Right lobe of liver (tissue), 6 donors: ENCODE data around the gene MRPL36. TPM values are rescaled to one million over a fixed set of nuclear protein-coding genes. Genes with fewer than 3 reads are reported as not detected.
"Not testable (repeated sequence)": the region's sequence is repeated elsewhere in the genome, so short reads cannot be mapped to it uniquely, and the experiment has no call there.

Experiments
- ATAC-seq, 4 donors: fragments of 200-7000 bp; cut with Tn5 transposase; one replicate each; pipeline ENCODE4 v1.9.1; 2020; ENCODE audit warnings: mild to moderate bottlenecking in 4 of 4, moderate library complexity in 4 of 4
- DNase-seq, 3 donors: peaks; one replicate each; pipeline ENCODE4 v3.0.0-alpha.2; 2020
- H3K27ac ChIP-seq, 3 donors: fragments of 200-600 bp; one replicate each; pipeline ENCODE4 v1.8.0; 2022
- H3K27me3 ChIP-seq, 2 donors: fragments of 200-600 bp; one replicate each; pipeline ENCODE4 v1.8.0; 2022
- H3K36me3 ChIP-seq, 4 donors: fragments of 200-600 bp; sonication (generic) in 1 of 4; one replicate each; pipeline versions ENCODE4 v1.5.1 to v1.8.0; 2017 to 2022; ENCODE audit warnings: control low read depth in 1 of 4
- H3K4me1 ChIP-seq, 4 donors: fragments of 200-600 bp; sonication (generic) in 1 of 4; one replicate each; pipeline versions ENCODE4 v1.5.1 to v1.8.0; 2017 to 2022; ENCODE audit warnings: control low read depth in 1 of 4
- H3K4me3 ChIP-seq, 3 donors: fragments of 200-600 bp; one replicate each; pipeline ENCODE4 v1.8.0; 2022
- H3K9me3 ChIP-seq, 4 donors: fragments of 200-600 bp; sonication (generic) in 1 of 4; one replicate each; pipeline versions ENCODE4 v1.5.1 to v1.8.0; 2017 to 2022; ENCODE audit warnings: control low read depth in 1 of 4
- CTCF ChIP-seq, 4 donors: fragments of 200-600 bp in 3 of 4; fragments of 450-650 bp in 1 of 4; IDR thresholded peaks; one replicate each; pipeline versions ENCODE4 v1.5.1 to v1.8.0; 2016 to 2022; ENCODE audit warnings: antibody characterized with exemption in 4 of 4, mild to moderate bottlenecking in 2 of 4
- POLR2A ChIP-seq: fragments of 450-650 bp; IDR thresholded peaks from one replicate; pipeline ENCODE4 v1.6.1; 2017; ENCODE audit warnings: antibody characterized with exemption, mild to moderate bottlenecking
- WGBS: methylation state at CpG from one replicate; pipeline ENCODE4 v1.1.6; 2018; ENCODE audit warnings: low coverage, low lambda C conversion rate; ENCODE audit not compliant: insufficient coverage; ENCODE audit errors: missing lambda C conversion rate; 5-methylcytosine and 5-hydroxymethylcytosine counted together
- intact Hi-C, 2 donors: fragments of 100-400 bp; cut with DNase I; formaldehyde crosslinking; loops; one replicate each; pipeline versions ENCODE4 v1.11.2 to v1.14.1; 2022
- total RNA-seq, 6 experiments: library from RNA; depleted of rRNA in 2 of 6; stranded (reverse); fragments of >200 nt in 2 of 6; fragmentation: NEBNext Ultra II Directional in 3 of 6; extraction: Animal tissue kit (Norgen Biotek cat#: 25700) in 3 of 6; gene quantifications; one replicate each; pipeline versions ENCODE4 v1.1.0 to v1.2.4, GENCODE V29; 2016 to 2023
- donor health status: DM: no; HTN: yes; CAD: no.
- donor health status: DM: no; HTN: no; CAD: no.
- donor health status: DM: no; HTN: no; CAD: no.
- donor health status: DM: no; HTN: yes; CAD: no.
- donor health status: DM: no; HTN: yes; CAD: no.

MRPL36 gene
- total RNA-seq, 6 experiments from 2014 or later, result 30.7 to 40.0 (median 35.5) TPM

GRCh38 chr5:1791176-1791575 lies 8.5 kb downstream of the MRPL36 start:
- H3K9me3 ChIP-seq, result no peaks in the 10 kb centered on the region
- H3K27ac ChIP-seq, result no peak overlapping the region
- TF ChIP-seq POLR2A, result no peak
- no peak for TF ChIP-seq CTCF (IDR thresholded peaks at IDR 0.05)
- intact Hi-C loops, result no loop called here
- H3K27me3 ChIP-seq, result no peaks in the 10 kb centered on the region
- no peak for ATAC-seq
- no peak overlapping the region for H3K4me3 ChIP-seq
- H3K4me1 ChIP-seq, result no peaks in the 10 kb centered on the region
- DNase-seq, result no peak
- 61% methylated on average over 2 of the region's 3 CpGs for WGBS
- no peaks in the 10 kb centered on the region for H3K36me3 ChIP-seq

GRCh38 chr5:1789834-1790471 lies 9.7 kb downstream of the MRPL36 start:
- intact Hi-C loops, result no loop called here
- H3K4me1 ChIP-seq, result no peaks in the 10 kb centered on the region
- H3K27ac ChIP-seq, result no peak overlapping the region
- 42% methylated on average over 8 of the region's 10 CpGs for whole genome bisulfite sequencing
- DNase-seq, result no peak
- H3K36me3 ChIP-seq, result no peaks in the 10 kb centered on the region
- TF ChIP-seq POLR2A, result no peak
- no peak for TF ChIP-seq CTCF (IDR thresholded peaks at IDR 0.05)
- no peak for ATAC-seq
- no peak overlapping the region for H3K4me3 ChIP-seq
- no peaks in the 10 kb centered on the region for H3K9me3 ChIP-seq
- H3K27me3 ChIP-seq, result no peaks in the 10 kb centered on the region

- H3K4me1 ChIP-seq, H3K27ac ChIP-seq, H3K4me3 ChIP-seq, DNase-seq, H3K36me3 ChIP-seq, H3K9me3 ChIP-seq, intact Hi-C loops, ATAC-seq, H3K27me3 ChIP-seq: not testable (repeated sequence)
- 80% methylated on average over 3 of the region's 3 CpGs for WGBS
These were observed 10.2 kb downstream of the MRPL36 start for GRCh38 chr5:1789438-1789833.

GRCh38 chr5:1788828-1789227 lies 10.8 kb downstream of the MRPL36 start:
- H3K27me3 ChIP-seq, result no peaks in the 10 kb centered on the region
- no peaks in the 10 kb centered on the region for H3K9me3 ChIP-seq
- H3K36me3 ChIP-seq, result no peaks in the 10 kb centered on the region
- 64% methylated on average over 10 of the region's 15 CpGs for WGBS
- TF ChIP-seq CTCF (IDR thresholded peaks at IDR 0.05) (no peak), POLR2A (no peak)
- ATAC-seq, result no peak
- H3K27ac ChIP-seq, result no peak overlapping the region
- DNase-seq, result peak in 1 of 3 donors; percentile 25
- intact Hi-C loops, result no loop called here
- H3K4me3 ChIP-seq, result no peak overlapping the region
- no peaks in the 10 kb centered on the region for H3K4me1 ChIP-seq

- 59% methylated on average over 5 of the region's 7 CpGs for WGBS
- Histone ChIP-seq H3K27ac (no peak overlapping the region), H3K36me3 (no peaks in the 10 kb centered on the region), H3K27me3 (no peaks in the 10 kb centered on the region), H3K9me3 (no peaks in the 10 kb centered on the region), H3K4me3 (no peak overlapping the region), H3K4me1 (no peaks in the 10 kb centered on the region)
- TF ChIP-seq CTCF (IDR thresholded peaks at IDR 0.05) (no peak), POLR2A (no peak)
- intact Hi-C loops, result no loop called here
- ATAC-seq (no peak), DNase-seq (peak in 2 of 3 donors; percentile 5 to 6)
These were observed 11.4 kb downstream of the MRPL36 start for GRCh38 chr5:1788200-1788599.
